Epithelial cell of esophagus (primary cell): ENCODE results near the gene IMPA2.
"Not testable (repeated sequence)": the region's sequence is repeated elsewhere in the genome, so short reads cannot be mapped to it uniquely, and the experiment has no call there.

ENCODE experiments used
- DNase-seq: peaks from one replicate; pipeline ENCODE4 v3.0.0; 2010; ENCODE audit warnings: low read depth
- H3K4me3 ChIP-seq: 2 replicates; pipeline ENCODE4 v1.5.1; 2011; ENCODE audit warnings: mild to moderate bottlenecking, low read length, control low read depth
- TF ChIP-seq, protein P1 (sequence below): IDR thresholded peaks from 2 replicates; pipeline ENCODE4 v1.5.1; 2011; ENCODE audit warnings: low read depth, mild to moderate bottlenecking, low read length, control low read depth, inconsistent platforms; ENCODE audit not compliant: insufficient read depth; ENCODE audit errors: missing control alignments

IMPA2 gene

DNA sequence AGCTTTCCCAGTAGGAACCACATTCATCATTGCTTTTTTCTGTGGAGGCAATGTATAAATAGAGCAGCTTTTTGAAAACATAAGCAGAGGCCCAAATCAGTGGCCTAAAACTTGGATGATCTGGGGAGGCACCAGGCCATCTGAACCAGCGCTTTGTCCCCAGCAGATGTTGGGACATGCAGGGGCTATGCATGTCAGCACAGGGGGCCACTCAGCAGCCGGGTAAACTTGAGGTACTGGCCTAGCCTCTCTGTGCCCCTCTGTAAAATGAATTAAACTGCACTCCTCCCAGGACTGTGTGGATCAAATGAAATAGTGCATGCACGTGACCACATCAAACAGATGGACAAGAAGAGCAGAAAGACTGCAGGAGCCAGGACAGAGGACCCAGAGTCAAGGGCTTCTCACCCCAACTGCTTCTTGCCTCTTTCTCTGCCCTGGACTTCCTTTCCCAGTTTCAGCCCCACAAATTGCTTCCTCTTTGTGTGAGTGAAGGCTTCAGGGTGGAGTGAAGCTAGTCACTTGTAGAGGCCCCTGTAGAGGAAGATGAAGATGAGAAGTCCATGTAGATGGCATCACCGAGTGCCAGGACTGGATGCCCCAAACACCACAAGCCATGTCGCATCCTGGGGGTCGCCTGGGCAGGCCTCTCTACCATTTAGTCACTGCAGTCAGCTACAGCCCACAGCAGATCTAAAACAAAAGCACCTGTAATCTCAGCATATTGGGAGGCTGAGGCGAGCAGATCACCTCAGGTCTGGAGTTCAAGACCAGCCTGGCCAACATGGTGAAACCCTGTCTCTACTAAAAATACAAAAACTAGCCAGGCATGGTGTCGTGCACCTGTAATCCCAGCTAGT lies 53.2 kb downstream of the IMPA2 start:
- H3K4me3 ChIP-seq = no peak overlapping the region
- DNase-seq = no peak
- TF ChIP-seq, protein P1, sequence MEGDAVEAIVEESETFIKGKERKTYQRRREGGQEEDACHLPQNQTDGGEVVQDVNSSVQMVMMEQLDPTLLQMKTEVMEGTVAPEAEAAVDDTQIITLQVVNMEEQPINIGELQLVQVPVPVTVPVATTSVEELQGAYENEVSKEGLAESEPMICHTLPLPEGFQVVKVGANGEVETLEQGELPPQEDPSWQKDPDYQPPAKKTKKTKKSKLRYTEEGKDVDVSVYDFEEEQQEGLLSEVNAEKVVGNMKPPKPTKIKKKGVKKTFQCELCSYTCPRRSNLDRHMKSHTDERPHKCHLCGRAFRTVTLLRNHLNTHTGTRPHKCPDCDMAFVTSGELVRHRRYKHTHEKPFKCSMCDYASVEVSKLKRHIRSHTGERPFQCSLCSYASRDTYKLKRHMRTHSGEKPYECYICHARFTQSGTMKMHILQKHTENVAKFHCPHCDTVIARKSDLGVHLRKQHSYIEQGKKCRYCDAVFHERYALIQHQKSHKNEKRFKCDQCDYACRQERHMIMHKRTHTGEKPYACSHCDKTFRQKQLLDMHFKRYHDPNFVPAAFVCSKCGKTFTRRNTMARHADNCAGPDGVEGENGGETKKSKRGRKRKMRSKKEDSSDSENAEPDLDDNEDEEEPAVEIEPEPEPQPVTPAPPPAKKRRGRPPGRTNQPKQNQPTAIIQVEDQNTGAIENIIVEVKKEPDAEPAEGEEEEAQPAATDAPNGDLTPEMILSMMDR = no peak

DNA sequence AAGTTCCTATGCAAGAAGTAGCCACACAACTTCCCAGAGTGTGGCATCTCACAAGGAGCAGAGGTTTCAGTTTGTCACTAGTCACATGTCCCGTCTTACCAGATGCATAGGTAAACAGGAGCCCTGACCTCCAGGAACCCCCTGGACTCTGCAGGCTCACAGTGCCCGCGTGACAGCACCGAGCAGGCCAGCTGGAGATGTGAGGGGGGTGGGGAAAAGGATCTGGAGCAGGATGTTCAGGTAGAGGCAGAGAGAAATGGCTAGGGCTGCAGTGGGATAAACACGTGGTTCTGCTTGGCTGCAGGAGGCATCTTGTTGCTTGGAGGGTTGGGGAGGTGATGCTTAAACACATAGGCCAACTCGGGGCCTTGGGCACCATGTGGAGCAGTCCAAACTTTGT lies 54.2 kb downstream of the IMPA2 start:
- no peak overlapping the region for H3K4me3 ChIP-seq
- no peak for DNase-seq
- TF ChIP-seq, protein P1 = no peak

DNA sequence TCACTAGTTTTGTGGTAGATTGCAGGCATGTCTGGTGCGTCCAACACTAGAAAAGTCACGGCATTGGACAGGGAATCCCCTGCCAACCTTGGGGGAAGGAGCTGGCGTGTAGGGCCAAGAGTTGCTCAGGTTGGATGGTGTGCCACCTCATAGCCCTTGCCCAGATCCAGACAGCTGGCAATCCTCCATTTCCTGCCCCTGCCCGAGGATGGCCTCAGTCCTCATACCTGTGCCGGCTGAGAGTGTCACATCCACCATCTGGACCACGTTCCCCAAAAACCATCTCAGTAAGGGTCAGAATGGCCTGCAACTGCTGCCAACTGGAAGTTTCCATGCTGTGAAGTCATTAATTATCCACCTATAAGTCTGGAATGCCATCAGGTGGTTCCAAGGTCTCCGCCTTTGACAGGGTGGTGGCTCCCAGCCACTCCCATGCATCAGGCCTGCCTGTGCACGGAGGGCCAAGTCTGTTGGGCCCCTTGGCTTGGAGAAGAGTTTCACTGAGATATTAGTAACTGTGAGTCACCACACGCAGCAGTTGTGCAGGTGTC lies 55.0 kb downstream of the IMPA2 start:
- TF ChIP-seq, protein P1 = no peak
- no peak overlapping the region for H3K4me3 ChIP-seq

DNA sequence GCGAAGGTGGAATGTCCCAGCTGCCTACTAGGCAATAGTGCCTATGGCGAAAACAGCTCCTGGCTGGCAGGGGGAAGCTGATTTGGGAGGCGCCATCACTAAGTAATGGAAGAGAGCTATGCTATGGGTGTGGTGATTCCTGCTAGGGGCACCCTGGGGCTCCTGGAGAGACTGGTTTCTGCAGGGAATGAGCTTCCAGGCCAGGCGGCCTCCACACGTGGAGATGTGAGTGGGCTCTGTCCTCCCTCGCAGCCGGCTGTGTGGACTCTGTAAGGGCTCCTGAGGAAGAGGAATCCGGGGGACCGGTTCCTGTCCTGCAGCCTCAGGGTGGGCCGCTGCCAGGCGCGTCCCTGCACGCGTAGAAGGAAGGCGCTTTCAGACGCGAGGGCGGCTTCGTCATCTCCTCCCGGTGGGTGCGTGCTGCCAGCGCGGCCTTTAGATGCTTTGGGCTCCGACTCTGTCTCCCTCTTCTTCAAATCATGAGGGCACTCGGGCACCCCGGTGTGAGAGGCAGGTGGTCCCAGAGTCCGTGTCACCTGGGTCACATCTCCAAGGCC lies 56.9 kb downstream of the IMPA2 start:
- H3K4me3 ChIP-seq = peak overlapping the region; percentile 41
- TF ChIP-seq, protein P1 = no peak
- peak; percentile 70 for DNase-seq

More for the DNA sequence above, 55.0 kb downstream of the IMPA2 start:
- DNase-seq = peak; percentile 73

DNA sequence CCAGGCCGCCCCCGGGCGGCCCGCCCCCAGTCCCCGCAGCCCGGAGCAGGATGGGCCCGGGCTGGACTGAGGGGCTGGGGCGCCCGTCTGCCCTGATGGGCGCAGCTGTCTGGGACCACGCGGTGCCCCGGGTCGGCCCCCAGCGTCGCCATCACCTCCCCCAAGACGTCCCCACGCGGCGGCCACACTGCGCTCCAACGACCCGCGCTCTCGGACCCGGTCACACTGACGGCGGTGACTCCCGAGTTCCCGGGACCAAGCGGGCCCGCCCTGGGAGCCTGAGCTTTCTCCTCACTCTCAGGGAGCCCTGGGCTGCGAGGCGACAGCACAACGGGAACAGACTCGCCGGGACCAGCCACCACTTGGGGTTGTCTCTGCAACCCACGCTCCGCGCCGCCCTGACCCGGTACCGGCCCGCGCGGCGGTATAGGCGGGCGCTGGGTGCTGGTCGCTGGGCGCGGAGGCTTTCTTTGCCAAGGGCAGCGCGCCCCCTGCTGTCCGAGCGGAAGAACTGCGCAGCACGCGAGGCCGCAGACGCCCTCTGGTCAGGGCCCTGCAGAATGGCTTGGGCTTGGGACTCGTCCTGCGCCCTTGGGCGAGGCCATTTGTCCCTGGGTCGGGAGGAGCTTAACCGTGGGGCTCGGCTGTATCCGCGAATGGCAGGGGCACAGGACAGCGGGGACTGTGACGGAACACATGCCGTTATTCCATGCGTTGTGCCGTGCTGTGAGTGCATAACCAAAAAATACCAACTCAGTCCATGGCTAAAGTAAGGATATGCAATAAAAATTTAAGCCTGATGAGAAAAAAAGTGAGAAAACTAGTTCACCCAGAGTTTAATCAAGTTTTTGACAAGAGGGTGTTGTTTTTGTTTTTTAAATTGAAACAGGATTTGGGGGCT lies 57.6 kb downstream of the IMPA2 start:
- DNase-seq = peak; percentile 74
- H3K4me3 ChIP-seq = peak overlapping the region; percentile 41
- TF ChIP-seq, protein P1 = peak; percentile 79

DNA sequence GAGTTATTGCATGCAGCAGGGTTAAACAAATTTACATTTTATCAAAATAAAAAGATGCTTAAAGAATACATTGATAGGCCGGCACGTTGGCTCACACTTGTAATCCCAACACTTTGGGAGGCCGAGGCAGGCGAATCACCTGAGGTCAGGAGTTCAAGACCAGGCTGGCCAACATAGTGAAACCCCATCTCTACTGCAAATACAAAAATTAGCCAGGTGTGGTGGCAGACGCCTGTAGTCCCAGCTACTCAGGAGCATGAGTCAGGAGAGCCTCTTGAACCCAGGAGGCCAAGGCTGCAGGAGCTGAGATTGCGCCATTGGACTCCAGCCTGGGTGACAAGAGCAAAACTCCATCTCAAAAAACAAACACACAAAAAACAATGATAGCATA lies 58.2 kb downstream of the IMPA2 start:
- not testable (repeated sequence) for DNase-seq, H3K4me3 ChIP-seq

DNA sequence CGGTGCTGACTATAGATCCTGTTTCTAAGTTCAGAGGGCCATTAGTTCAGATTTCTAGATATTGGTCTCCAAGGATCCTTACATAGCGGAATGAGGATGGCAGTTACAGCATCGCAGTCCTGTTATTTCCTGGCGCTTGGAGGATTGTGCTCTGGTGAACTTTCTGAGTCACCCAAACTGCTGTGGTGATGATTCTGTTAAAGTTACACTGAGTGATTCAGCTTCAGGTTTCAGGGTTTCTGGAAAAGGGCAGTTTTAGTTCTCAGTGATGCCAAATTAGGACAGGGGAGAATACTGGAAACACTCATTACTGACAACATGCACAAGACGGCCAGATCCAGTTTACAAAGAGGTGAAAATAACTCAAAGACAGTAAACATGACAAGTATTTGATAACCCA lies 60.3 kb downstream of the IMPA2 start:
- TF ChIP-seq, protein P1 = no peak
- no peak overlapping the region for H3K4me3 ChIP-seq
- DNase-seq = peak; percentile 79
